Placental pericyte (primary cell): ENCODE results near the gene TOE1. TPM values are rescaled to one million over a fixed set of nuclear protein-coding genes. Genes with fewer than 3 reads are reported as not detected.

Source experiments
- total RNA-seq: library from RNA; depleted of rRNA; stranded (reverse); fragments of >200 nt; gene quantifications from 2 replicates; pipeline ENCODE4 v1.2.3, GENCODE V29; 2012

The TOE1 gene
- 16.0 and 26.9 TPM in 2 replicates for total RNA-seq

GRCh38 chr1:45339789-45340558 lies at the start of gene TOE1, which contains the start of gene MUTYH:
Gene TOE1, plus strand, starts transcription at chr1:45340170. Its CDS starts 83 bp downstream, at chr1:45340253.
Gene MUTYH, minus strand, starts transcription at chr1:45340440. Its CDS starts 5,935 bp downstream, at chr1:45334505.

GRCh38 chr1:45326627-45327623 lies 13.0 kb upstream of the TOE1 start, which contains the start of gene HPDL:
Gene HPDL, plus strand, starts transcription at chr1:45326895. Its CDS starts 254 bp downstream, at chr1:45327149.

Other genes with a start within 250 kb of the TOE1 start
- gene ZSWIM5, start 133.6 kb upstream of the TOE1 start, total RNA-seq = 0.22 and 4.3 TPM in 2 replicates
- gene HPDL, start 13.3 kb upstream of the TOE1 start, total RNA-seq = 0.86 TPM in 1 of 2 replicates, not detected in the other
- gene MUTYH, start 270 bp downstream of the TOE1 start, total RNA-seq = 14.4 and 17.3 TPM in 2 replicates
- 1.8 and 2.1 TPM in 2 replicates for gene TESK2, start 151.0 kb downstream of the TOE1 start, total RNA-seq
- gene CCDC163, start 159.9 kb downstream of the TOE1 start, total RNA-seq = 3.1 and 6.1 TPM in 2 replicates
- gene MMACHC, start 160.1 kb downstream of the TOE1 start, total RNA-seq = 4.4 and 7.3 TPM in 2 replicates
- 225 and 436 TPM in 2 replicates for gene PRDX1, start 181.7 kb downstream of the TOE1 start, total RNA-seq
- 108 and 153 TPM in 2 replicates for gene AKR1A1, start 210.7 kb downstream of the TOE1 start, total RNA-seq
- gene NASP, start 243.9 kb downstream of the TOE1 start, total RNA-seq = 25.4 and 51.8 TPM in 2 replicates